ENCODE data around the gene ITGB4. TPM values are rescaled to one million over a fixed set of nuclear protein-coding genes. Genes with fewer than 3 reads are reported as not detected.

ITGB4 gene
- total and polyA plus RNA-seq, 2 donors (not counting 3 experiments of a cell fraction or from before 2014, with no cell fraction given) = 4.2 to 6.7 TPM

GRCh38 chr17:75750661-75751423 lies 29.6 kb downstream of the ITGB4 start:
- Histone ChIP-seq H3K36me3 (ENCODE audit: control insufficient read depth in 2 of 2, extremely low read depth in 1 of 2, insufficient read depth in 2 of 2, low read length in 2 of 2) (no peaks in the 10 kb centered on the region), H2AFZ (ENCODE audit: low read depth, low read length) (no peak overlapping the region), H3K9me3 (replicated peaks; ENCODE audit: control insufficient read depth, insufficient read depth, low read length) (no peaks in the 10 kb centered on the region), H4K20me1 (replicated peaks; ENCODE audit: control insufficient read depth, extremely low read depth, insufficient read depth, low read length) (no peaks in the 10 kb centered on the region), H3K9ac (replicated peaks; ENCODE audit: extremely low read depth, insufficient read depth, low read length) (no peak overlapping the region), H3K27me3 (ENCODE audit: control insufficient read depth in 2 of 2, insufficient read depth in 2 of 2, low read length in 2 of 2) (no peaks in the 10 kb centered on the region), H3K4me3 (replicated peaks in 1 of 3; ENCODE audit: insufficient read depth in 1 of 3, low read depth in 1 of 3, low read length in 3 of 3) (no peak overlapping the region), H3K79me2 (ENCODE audit: control insufficient read depth, insufficient read depth, low read length) (no peaks in the 10 kb centered on the region), H3K27ac (ENCODE audit: insufficient read depth, low read depth, low read length) (no peak overlapping the region), H3K9me1 (replicated peaks; ENCODE audit: control insufficient read depth, extremely low read depth, insufficient read depth, low read length) (no peaks in the 10 kb centered on the region), H3K4me1 (ENCODE audit: control insufficient read depth, extremely low read depth, insufficient read depth, low read length) (no peaks in the 10 kb centered on the region), H3K4me2 (ENCODE audit: insufficient read depth, low read length) (no peak overlapping the region)
- FAIRE-seq (no peak), DNase-seq (ENCODE audit: low read depth, low spot score) (no peak)
- ChIA-PET CTCF (interaction anchor here (1.0 to 12.2 kb wide), 13 partner anchors 9 to 150 kb away, joined by 4 to 653 read pairs (median 9); partner anchors contain the start of genes GALK1, RECQL5, SAP30BP and SMIM5), POLR2A (interaction anchor here (2.1 kb wide), 1 partner anchor 118 kb away, joined by 7 read pairs; the partner anchor contains the start of gene SMIM5)
- dilution Hi-C loops (cut with MboI; ENCODE audit: extremely low pct_ligation_motif_present, low sequenced_read_pairs) = no loop called here
- intact Hi-C loops (cut with micrococcal nuclease) = loop anchor here (1.0 kb wide), 3 partner anchors 118 to 325 kb away; partner anchors contain the start of gene SMIM5
- BruUV-seq (replicated peaks) = no TSS peak
- no peak for TF ChIP-seq GATA2 (IDR thresholded peaks at IDR 0.05; ENCODE audit: insufficient read depth, insufficient read length, low read depth, low read length)
- no peak for TF ChIP-seq POLR2AphosphoS5 (IDR thresholded peaks at IDR 0.05; ENCODE audit: insufficient read depth, low read depth, low read length)
- no peak for TF ChIP-seq MYC (IDR thresholded peaks at IDR 0.05; ENCODE audit: low read depth, low read length)
- TF ChIP-seq CTCF (IDR thresholded peaks at IDR 0.05; ENCODE audit: extremely low read depth in 1 of 2, insufficient read depth in 1 of 2, low read depth in 1 of 2, low read length in 2 of 2) = no peak
- no peak for TF ChIP-seq POLR2A (IDR thresholded peaks at IDR 0.05; ENCODE audit: low read depth, low read length)
- no peak for TF ChIP-seq FOS (IDR thresholded peaks at IDR 0.05; ENCODE audit: borderline replicate concordance, insufficient read depth, low read length)
- no peak for TF ChIP-seq EZH2 (IDR thresholded peaks at IDR 0.05; ENCODE audit: borderline replicate concordance, low read depth, low read length, severe bottlenecking)
- TF ChIP-seq JUN (IDR thresholded peaks at IDR 0.05; ENCODE audit: borderline replicate concordance, insufficient read depth, insufficient read length, low read depth) = no peak
- no peak for TF ChIP-seq MAX (IDR thresholded peaks at IDR 0.05; ENCODE audit: insufficient read depth, insufficient read length)
